NCI-H748 treated with DMSO at 0.1 percent for 48 hours (cell line): ENCODE measurements around the gene ART3.
A peak's percentile ranks its signal among the peaks of the same experiment; 100 is the strongest.
"Not testable (repeated sequence)": the region's sequence is repeated elsewhere in the genome, so short reads cannot be mapped to it uniquely, and the experiment has no call there.

ENCODE experiments used
- DNase-seq: peaks from one replicate; lab custom pipeline; 2025; lab: John Stamatoyannopoulos, UW

Gene ART3

GRCh38 chr4:76074468-76074867 is at the start of gene ART3:
Gene ART3 (plus strand): TSS chr4:76074709. CDS start chr4:76075890, 1,181 bp downstream.
- no peak for DNase-seq

- DNase-seq: peak; percentile 3
These were observed 46.2 kb upstream of the ART3 start for GRCh38 chr4:76028350-76028765.

GRCh38 chr4:76029300-76029699 is 45.2 kb upstream of the ART3 start:
- DNase-seq: no peak

GRCh38 chr4:76035141-76035540 is 39.4 kb upstream of the ART3 start:
- DNase-seq: no peak

- no peak for DNase-seq
These were observed 38.6 kb upstream of the ART3 start, which contains the start of gene CXCL11 for GRCh38 chr4:76035799-76036380. Gene CXCL11 (minus strand): TSS chr4:76036070. CDS start chr4:76035987, 83 bp downstream.

GRCh38 chr4:76036855-76037254 is 37.7 kb upstream of the ART3 start:
- DNase-seq: no peak

GRCh38 chr4:76042241-76042998 is 32.1 kb upstream of the ART3 start:
- not testable (repeated sequence) for DNase-seq

GRCh38 chr4:76043306-76043705 is 31.2 kb upstream of the ART3 start:
- not testable (repeated sequence) for DNase-seq

GRCh38 chr4:76044686-76045085 is 29.8 kb upstream of the ART3 start:
- DNase-seq: not testable (repeated sequence)

GRCh38 chr4:76049860-76050416 is 24.6 kb upstream of the ART3 start:
- not testable (repeated sequence) for DNase-seq

- not testable (repeated sequence) for DNase-seq
These were observed 23.9 kb upstream of the ART3 start for GRCh38 chr4:76050560-76051050.

- DNase-seq: no peak
These were observed 20.8 kb upstream of the ART3 start for GRCh38 chr4:76053730-76054129.

GRCh38 chr4:76055016-76055415 is 19.5 kb upstream of the ART3 start:
- DNase-seq: no peak

- no peak for DNase-seq
These were observed 19.1 kb upstream of the ART3 start for GRCh38 chr4:76055421-76055820.

- DNase-seq: no peak
These were observed 16.2 kb upstream of the ART3 start for GRCh38 chr4:76058302-76058701.

- DNase-seq: no peak
These were observed 15.6 kb upstream of the ART3 start for GRCh38 chr4:76058888-76059426.

GRCh38 chr4:76059750-76060149 is 14.8 kb upstream of the ART3 start:
- no peak for DNase-seq

- DNase-seq: no peak
These were observed 14.0 kb upstream of the ART3 start for GRCh38 chr4:76060506-76060905.

GRCh38 chr4:76061421-76061820 is 13.1 kb upstream of the ART3 start:
- no peak for DNase-seq

- DNase-seq: no peak
These were observed 12.5 kb upstream of the ART3 start for GRCh38 chr4:76061982-76062381.

- no peak for DNase-seq
These were observed 8.0 kb upstream of the ART3 start for GRCh38 chr4:76066546-76066945.

GRCh38 chr4:76067652-76068286 is 6.7 kb upstream of the ART3 start:
- DNase-seq: no peak
